Measurements from ENCODE around the gene VPS54.
A peak's percentile ranks its signal among the peaks of the same experiment; 100 is the strongest.

VPS54 gene, protein sequence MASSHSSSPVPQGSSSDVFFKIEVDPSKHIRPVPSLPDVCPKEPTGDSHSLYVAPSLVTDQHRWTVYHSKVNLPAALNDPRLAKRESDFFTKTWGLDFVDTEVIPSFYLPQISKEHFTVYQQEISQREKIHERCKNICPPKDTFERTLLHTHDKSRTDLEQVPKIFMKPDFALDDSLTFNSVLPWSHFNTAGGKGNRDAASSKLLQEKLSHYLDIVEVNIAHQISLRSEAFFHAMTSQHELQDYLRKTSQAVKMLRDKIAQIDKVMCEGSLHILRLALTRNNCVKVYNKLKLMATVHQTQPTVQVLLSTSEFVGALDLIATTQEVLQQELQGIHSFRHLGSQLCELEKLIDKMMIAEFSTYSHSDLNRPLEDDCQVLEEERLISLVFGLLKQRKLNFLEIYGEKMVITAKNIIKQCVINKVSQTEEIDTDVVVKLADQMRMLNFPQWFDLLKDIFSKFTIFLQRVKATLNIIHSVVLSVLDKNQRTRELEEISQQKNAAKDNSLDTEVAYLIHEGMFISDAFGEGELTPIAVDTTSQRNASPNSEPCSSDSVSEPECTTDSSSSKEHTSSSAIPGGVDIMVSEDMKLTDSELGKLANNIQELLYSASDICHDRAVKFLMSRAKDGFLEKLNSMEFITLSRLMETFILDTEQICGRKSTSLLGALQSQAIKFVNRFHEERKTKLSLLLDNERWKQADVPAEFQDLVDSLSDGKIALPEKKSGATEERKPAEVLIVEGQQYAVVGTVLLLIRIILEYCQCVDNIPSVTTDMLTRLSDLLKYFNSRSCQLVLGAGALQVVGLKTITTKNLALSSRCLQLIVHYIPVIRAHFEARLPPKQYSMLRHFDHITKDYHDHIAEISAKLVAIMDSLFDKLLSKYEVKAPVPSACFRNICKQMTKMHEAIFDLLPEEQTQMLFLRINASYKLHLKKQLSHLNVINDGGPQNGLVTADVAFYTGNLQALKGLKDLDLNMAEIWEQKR

DNA sequence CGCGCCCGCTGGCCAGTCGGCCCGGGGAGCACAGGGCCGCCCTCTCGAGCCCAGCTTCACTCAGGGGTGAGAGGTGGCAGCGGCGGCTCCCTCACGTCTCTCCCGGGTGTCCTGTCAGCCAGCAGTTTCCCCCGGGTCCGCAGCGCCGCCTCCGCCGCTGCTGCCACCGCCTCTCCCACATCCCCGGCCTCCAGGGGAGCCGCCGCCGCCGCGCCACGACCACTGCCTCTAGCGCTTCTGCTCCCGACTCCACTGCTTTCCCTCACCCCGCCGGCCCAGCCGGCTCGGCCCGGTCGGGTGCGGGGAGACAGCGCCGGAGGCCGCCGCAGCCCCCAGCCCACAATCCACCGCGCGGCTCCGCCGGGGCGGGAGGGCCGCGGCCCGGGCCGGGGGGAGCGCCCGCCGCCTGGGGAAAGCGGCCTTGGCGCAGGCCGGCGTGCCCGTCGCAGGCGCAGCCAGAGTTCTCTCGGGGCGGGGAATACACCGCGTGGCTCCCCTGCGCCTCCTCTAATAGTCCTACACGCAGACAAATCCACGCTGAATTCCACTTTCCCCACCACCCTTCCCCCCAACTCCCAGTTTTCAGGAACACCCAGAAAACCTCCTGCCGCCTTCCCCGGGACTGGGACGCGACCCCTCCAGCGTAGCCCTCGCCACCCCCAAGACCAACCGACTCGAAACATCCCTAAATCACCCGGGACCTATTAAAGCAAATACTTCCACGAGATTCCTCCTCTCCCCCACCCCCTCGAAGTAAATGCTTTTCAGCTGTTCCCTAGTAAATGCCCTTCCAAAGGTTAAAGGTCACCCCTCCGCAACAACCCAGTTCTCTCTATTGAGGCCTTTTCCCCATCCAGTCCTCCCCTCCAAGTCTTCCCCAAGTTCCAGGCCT lies at the start of gene VPS54:
Gene VPS54 (minus strand): TSS at position 346 of the 892 bp plus-strand sequence. CDS start 35,429 bp downstream, outside the sequence.
- peak; percentile 28 for DNase-seq (ENCODE audit: low read depth, low spot score)

DNA sequence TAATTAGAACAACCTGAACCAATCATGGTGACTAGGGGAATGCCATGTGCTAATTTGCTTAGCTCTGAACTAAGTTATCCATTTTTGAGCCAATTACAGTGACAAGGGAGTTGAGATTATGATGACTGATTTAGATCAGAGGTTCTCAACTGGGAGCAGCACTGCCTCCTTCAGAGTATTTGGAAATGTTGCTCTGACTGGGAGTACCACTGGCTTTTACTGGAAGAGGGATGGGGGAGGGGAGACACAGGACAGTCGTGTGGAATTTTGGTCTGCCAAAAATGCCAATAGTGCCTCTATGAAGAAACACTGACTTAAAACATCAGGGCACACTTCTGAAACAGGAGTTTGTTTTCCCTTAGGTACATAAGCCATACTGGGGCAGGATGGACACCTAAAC lies 48.1 kb upstream of the VPS54 start:
- no peak for DNase-seq (ENCODE audit: low read depth, low spot score)

DNA sequence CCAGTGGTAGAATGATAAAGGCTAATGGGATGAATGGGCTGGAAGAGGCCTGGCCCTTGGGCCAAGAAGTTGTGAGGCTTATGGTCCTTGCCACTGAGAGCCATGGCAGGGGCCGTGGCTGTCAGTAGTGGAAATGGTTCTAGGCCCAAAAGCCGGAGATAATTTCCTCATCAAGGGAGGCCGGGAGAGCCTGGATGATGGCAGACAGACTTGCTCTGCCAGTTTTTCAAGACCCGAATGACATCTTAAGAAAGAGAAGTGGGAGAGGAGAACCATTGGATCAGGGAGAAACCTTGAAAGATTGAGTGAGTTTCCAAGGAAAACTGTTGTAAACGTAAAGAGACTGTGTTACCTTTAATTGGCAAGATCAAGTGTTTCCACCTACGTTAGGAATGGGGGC lies 46.3 kb upstream of the VPS54 start:
- DNase-seq (ENCODE audit: low read depth, low spot score), result no peak

DNA sequence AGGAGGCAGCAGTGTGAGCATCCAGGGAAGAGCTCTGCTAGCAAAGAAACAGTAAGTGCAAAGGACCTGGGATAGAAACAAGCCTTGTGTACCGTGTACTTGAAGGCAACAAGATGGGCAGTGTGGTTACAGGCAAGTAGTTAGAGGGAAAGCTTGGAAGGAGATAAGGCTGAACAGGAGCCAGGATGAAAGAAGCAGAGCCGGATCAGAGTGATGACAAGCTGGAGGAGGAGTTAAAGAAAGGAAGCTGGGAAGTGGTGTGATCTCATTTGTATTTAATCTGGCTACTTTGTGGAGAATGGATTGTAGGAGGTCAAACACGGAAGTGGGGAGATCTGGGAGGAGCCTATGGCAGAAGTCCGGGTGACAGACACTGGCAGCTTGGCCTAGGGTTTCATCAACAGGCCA lies 44.7 kb upstream of the VPS54 start:
- DNase-seq (ENCODE audit: low read depth, low spot score), result no peak

DNA sequence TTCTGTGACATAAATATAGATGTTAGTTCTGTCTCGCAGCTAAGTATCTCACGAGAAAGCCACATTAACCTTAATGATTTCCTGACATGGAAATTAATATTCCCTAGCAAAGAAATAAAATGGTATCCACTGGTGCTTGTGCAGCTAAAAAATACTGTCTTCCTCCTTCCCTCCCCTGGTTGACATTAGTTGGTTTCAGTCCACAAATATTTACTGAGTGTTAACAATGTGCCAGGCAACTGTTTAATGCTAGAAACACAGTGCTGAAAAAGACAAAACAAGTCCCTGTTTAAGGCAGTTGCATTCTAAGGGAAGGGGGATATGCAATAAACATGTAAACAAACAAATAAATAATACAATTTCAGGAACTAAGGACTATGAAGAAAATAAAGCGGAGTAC lies 44.2 kb upstream of the VPS54 start:
- DNase-seq (ENCODE audit: low read depth, low spot score), result no peak

DNA sequence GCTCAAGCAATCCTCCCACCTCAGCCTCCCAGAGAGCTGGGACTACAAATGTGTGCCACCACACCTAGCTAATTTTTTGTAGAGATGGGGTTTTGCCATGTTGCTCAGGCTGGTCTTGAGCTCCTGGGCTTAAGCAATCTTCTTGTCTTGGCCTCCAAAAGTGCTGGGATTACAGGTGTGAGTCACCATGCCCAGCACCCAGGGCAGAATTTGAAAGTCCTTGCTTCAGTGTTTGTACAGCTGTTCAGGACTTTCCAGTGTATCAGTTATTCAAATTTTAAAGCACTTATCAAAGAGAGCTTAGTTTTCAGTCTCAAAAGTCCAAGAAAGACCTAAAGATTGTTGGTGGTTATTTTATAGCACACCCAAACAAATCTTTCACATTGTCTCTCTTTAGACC lies 43.6 kb upstream of the VPS54 start:
- DNase-seq (ENCODE audit: low read depth, low spot score), result no peak

DNA sequence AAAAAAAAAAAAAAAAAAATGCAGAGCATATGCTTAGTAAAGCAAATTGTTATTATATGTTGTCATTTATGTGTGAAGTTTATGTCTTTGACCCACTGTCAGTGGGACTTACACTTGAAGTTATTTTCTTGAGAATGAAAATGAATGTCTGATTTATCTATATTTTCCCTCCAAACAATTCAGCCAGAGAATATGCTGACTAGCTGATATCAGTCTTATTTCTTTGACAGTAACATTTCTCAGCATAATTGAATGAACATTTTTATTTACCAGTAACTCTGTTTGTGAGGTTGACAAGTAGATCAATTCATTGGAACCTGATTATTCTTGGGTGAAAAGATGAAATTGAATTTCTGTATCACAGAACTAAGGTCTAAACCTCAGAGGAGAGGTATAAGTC lies 40.0 kb upstream of the VPS54 start:
- no peak for DNase-seq (ENCODE audit: low read depth, low spot score)

DNA sequence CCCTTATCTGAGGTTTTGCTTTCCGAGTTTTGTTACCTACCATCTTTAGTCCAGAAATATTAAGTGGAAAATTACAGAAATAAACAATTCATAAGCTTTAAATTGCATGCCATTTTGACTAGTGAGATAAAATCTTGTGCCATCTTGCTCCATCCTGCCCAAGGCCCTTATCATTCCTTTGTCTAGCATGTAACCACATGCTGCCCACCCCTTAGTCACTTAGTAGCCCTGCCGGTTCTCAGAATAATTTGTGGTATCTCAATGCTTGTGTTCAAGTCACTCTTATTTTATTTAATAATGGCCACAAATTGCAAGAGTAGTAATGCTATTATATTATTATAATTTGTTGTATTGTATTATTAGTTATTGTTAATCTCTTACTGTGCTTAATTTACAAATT lies 36.8 kb upstream of the VPS54 start:
- DNase-seq (ENCODE audit: low read depth, low spot score), result no peak

DNA sequence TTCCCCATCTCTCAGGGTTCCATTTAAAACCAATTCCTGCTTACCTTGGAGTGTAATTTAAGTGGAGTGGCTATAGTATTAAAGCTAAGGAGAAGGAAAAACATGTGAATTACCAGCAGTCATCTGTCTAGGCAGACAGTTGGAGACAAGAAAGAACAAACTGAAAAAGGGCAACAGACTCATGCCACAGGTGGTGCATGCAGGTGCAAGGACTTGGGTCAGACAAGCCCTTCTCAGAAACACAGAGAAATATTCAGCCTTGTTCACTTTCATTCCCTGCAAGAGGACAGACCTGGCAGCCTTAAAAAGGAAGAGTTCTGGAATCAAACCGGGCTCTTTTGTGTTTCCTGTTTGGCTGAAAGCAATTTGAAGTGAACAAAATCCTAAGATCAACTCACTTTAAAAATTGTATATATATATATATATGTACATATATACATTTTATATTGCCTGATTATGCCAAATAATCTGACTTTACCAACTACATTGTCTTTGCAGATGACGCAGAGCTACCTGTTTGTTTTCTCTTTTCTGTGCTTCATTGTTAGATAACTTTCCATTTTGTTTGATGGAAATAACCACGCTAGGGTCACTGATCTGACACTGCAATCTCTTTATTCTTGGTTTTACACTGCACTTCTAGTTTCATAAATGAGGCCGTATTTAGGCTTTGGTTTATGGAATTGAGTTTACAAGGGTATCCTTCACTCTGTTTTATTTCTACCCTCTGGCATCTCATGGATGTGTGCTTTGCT lies 35.1 kb upstream of the VPS54 start:
- DNase-seq (ENCODE audit: low read depth, low spot score), result no peak

DNA sequence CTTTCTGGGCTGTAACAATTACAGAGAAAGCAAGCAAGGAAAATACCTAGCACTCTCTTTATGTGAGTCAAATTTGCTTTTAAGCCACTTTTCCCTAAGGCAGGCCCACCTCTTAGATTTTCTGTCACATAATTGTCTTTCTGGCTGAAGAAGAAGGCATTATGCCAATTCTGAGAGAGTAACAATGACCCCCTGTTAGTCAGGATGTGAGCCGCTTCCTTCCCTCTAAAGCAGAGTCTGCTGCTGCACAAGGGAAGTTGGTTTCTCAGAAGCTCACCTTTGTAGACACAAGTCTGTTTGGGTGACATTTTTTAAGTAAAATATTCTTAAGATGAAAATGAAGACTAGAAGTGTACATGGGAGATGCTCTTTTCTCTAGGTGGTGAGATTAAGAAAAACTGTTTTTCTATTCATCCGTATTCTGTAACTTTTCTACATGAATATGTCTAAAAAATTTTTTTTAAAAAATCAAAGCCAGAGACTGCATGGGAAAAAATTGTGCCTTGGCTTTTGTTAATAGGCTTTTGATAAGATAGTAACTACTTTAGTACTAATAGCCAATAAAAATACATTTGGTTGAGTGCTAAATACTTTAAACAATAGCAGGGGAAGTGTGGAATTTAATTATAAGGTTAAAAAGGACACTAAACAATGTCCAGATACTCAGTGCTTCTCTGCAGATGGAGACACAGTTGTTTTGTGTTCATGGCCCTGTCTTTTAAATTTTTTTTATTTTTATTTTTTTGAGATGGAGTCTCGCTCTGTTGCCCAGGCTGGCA lies 33.4 kb upstream of the VPS54 start:
- no peak for DNase-seq (ENCODE audit: low read depth, low spot score)

DNA sequence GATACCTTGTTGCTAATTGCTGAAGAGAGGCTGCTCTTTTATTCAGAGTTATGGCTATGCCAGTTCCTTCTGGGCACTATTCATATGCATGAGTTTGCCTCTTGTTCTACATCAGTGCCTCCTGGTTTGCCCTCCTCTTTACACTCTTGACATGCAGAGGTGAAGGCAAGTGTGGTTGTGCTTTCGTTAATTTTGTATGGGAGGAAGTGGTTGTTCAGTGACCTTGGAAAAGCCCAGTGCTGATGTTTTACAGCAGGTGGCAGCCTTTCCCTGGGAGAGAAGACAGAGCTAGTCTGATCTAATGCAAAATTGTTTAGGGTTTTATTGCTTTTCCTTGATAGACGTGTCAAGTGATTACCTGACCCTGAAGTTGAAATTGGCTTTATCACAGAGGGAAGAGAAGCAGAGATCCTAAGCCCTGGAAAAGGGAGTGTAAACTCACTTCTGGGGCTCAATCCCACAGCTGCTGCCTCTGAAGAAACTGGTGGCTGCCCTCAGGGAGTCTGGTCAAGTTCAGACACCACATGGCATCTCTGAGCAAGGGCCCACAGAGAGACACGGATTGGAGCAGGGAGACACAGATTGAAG lies 30.5 kb upstream of the VPS54 start:
- peak; percentile 50 for DNase-seq (ENCODE audit: low read depth, low spot score)

DNA sequence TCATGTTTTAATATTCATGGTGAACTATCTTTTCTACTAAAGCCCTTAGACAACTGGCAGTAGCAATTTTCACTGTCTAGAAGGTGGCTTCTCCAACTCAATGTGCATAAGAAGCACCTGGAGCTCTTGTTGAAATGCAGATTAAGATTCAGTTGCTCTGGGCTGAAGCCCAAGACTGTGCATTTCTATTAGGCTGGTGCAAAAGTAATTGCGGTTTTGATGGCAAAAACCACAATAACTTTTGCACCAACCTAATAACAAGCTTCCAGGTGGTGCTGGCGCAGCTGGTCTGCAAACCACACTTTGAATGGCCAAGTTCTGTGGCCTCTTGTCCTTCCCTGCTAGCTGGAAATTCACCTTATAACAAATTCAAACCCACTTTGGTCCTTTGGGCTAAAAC lies 26.7 kb upstream of the VPS54 start:
- DNase-seq (ENCODE audit: low read depth, low spot score), result no peak

DNA sequence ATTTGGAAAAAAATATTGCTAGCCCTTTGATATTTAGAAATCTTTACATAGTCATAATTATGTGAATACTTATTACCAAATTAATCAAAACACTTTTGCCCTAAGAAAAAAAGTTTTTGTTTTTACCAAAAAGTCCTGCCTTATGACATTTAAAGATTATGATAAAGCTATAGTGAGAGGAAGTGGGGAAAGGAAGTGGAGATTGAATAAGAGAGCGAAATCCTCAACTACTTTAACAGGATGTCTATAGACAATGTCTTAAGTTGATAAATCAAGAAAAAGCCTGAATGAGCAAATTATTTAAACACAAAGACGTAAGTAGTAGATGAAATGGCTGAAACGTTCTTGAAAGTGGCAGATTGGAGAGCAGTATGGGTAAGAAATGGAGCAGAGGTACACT lies 20.9 kb upstream of the VPS54 start:
- DNase-seq (ENCODE audit: low read depth, low spot score), result no peak

DNA sequence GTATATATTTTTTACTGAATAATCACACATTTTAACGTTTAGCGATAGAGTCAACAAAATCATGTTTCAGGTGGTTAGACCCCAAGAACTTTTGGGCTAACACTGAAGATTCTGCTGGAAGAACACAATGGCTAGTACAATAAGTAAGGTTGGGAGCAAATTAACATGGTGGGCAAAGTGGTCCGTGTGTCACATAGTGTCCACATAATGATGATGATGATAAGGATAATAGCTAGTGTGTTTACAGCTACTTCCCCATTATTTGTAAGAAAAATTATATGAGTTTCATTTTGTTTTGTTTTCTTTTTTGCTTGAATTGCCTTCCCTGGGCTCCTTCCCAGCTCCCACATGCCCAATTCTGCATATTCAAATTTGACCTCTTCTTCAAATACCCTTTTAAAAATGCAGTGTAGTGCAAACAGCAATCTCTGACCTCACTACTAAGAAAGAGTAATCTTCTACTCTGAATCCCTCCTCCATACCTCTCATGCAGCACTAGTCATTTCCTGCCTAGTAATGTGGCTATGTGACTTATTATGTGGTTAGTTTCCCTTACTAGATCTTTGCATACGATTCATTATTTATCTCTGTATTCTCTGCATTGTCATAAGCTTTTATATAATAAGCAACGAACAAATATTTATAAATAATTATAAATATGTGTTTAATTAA lies 16.9 kb upstream of the VPS54 start:
- no peak for DNase-seq (ENCODE audit: low read depth, low spot score)

DNA sequence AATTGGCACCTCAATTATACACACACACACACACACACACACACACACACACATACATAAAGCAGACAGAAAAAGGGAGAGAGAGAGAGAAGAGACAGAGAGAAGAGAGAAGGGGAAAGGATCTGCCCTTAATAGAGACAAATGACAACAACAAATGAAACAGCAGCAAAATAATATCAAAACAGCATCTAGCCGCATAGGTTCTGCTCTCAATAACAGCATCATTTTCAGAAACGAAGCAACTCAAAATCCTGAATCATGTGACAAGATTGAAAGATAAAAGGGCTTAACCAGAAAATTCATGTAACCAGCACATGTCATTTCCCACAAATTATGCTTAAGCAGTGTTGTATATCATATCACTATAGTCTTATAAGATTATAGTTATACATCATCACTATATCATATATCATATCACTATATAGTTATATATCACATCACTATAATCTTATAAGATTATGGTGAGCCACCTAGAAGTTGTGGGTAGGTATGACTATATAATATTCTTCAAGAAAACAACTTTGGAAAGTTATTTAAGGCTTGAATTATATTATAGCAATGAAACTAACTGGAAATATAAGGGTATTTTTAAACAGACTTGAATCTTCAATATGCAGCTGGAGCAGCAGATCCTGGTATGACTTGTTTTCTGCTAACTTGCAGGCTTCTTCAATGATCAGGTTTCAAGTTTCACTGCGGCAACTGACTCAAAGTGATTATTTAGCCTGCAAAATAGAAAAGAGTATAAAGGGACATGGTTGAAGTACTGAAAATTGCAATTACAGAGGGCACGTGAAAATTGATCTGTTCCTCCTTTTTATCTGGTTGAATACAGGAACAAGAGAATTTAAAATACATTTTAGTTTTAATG lies 16.1 kb upstream of the VPS54 start:
- DNase-seq (ENCODE audit: low read depth, low spot score), result no peak

DNA sequence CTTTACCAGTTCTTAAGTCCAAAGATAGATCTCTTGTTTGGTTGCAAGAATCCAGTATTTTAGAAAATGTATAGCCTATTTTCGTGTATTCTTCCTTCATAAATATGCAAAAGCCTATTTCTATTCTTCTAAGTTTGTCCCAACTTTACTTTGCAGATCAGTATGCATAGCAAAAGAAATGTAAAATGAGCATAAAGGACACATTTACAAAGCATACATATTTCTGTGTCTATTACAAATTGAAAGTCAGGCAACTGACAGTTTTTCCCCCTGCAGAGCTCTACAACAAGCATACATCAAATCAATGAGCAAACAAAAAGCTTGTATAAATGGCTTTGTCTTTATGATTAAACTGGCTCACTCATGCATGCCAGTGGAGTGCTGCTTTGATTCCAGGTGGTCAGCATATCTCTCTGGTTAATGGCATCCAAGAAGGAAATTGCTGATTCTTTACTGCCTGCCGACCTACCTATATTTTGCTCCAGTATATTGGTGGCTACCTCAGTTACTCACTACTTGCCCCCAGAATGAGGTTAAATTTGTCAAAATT lies 10.0 kb upstream of the VPS54 start:
- no peak for DNase-seq (ENCODE audit: low read depth, low spot score)

DNA sequence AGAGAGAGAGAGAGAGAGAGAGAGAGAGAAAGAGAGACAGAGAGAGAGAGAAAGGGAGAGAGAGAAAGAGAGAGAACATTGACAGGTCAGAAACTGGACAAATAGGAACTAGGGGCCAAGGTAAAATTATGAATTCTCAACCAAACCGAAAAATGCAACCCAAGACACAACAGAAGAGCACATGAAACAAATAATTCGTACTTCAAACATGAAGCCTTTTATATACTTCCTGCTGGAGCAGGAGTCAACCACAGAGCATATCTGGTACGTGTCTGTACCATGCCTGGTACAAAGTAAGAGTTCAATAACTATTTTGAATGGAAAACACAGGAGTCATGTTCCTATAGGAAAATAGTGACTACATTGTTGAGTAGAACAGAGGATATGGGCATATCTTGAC lies 6.5 kb upstream of the VPS54 start:
- DNase-seq (ENCODE audit: low read depth, low spot score), result no peak

All from activated CD4-positive, CD25-positive, alpha-beta regulatory T cell treated with anti-CD3 and anti-CD28 coated beads, Interleukin-2, amount 50 U/mL, for 16 hours (primary cell).